GM19467 (cell line): ENCODE measurements around the gene FBLN5.

ENCODE experiments used
- ATAC-seq: cut with Tn5 transposase; IDR thresholded peaks from one replicate; pipeline ENCODE4 v1.9.1; 2021; ENCODE audit warnings: mild to moderate bottlenecking, moderate library complexity; ENCODE audit not compliant: unreplicated experiment

The FBLN5 gene

GRCh38 chr14:91946622-91947474, 646 bp downstream of the FBLN5 start:
- ATAC-seq: no peak

- no peak for ATAC-seq
These were observed 1.5 kb downstream of the FBLN5 start for GRCh38 chr14:91945751-91946621.

GRCh38 chr14:91942946-91943345, 4.5 kb downstream of the FBLN5 start:
- ATAC-seq: no peak

- no peak for ATAC-seq
These were observed 5.4 kb downstream of the FBLN5 start for GRCh38 chr14:91942128-91942527.

GRCh38 chr14:91940209-91940608, 7.3 kb downstream of the FBLN5 start:
- ATAC-seq: no peak

GRCh38 chr14:91935586-91935985, 11.9 kb downstream of the FBLN5 start:
- no peak for ATAC-seq

- no peak for ATAC-seq
These were observed 12.8 kb downstream of the FBLN5 start for GRCh38 chr14:91934554-91935285.

GRCh38 chr14:91931478-91932088, 15.9 kb downstream of the FBLN5 start:
- no peak for ATAC-seq

GRCh38 chr14:91929700-91930099, 17.8 kb downstream of the FBLN5 start:
- no peak for ATAC-seq

- no peak for ATAC-seq
These were observed 19.7 kb downstream of the FBLN5 start for GRCh38 chr14:91927800-91928199.

- ATAC-seq: no peak
These were observed 20.3 kb downstream of the FBLN5 start for GRCh38 chr14:91927191-91927590.

- no peak for ATAC-seq
These were observed 21.2 kb downstream of the FBLN5 start for GRCh38 chr14:91926131-91926890.

GRCh38 chr14:91925727-91926121, 21.8 kb downstream of the FBLN5 start:
- ATAC-seq: no peak

- ATAC-seq: no peak
These were observed 22.3 kb downstream of the FBLN5 start for GRCh38 chr14:91925001-91925726.

GRCh38 chr14:91920526-91920925, 27.0 kb downstream of the FBLN5 start:
- no peak for ATAC-seq

- no peak for ATAC-seq
These were observed 27.7 kb downstream of the FBLN5 start for GRCh38 chr14:91919814-91920213.

GRCh38 chr14:91918186-91918883, 29.2 kb downstream of the FBLN5 start:
- ATAC-seq: no peak

- ATAC-seq: no peak
These were observed 35.5 kb downstream of the FBLN5 start for GRCh38 chr14:91912035-91912434.
